Liver (tissue), 9 donors: ENCODE measurements around the gene HIPK1. TPM values are rescaled to one million over a fixed set of nuclear protein-coding genes. Genes with fewer than 3 reads are reported as not detected.

Experiments
- DNase-seq: peaks from one replicate; pipeline ENCODE4 v3.0.0-alpha.2; 2017; ENCODE audit warnings: low spot score
- H3K27ac ChIP-seq, 2 donors: one replicate each; pipeline ENCODE4 v1.7.0; 2013; ENCODE audit warnings: inconsistent platforms in 2 of 2, low read length in 2 of 2, control low read depth in 1 of 2, low read depth in 1 of 2, mild to moderate bottlenecking in 1 of 2
- H3K27me3 ChIP-seq, 4 donors: one replicate each; pipeline versions ENCODE4 v1.6.1 to v1.7.0; 2013; ENCODE audit warnings: low read length in 3 of 4, inconsistent platforms in 1 of 4, mild to moderate bottlenecking in 1 of 4, moderate library complexity in 1 of 4; ENCODE audit not compliant: control insufficient read depth in 4 of 4, insufficient read depth in 4 of 4
- H3K36me3 ChIP-seq, 4 donors: one replicate each; pipeline versions ENCODE4 v1.6.1 to v1.7.0; 2013; ENCODE audit warnings: low read length in 3 of 4, mild to moderate bottlenecking in 3 of 4, low read depth in 1 of 4, moderate library complexity in 1 of 4; ENCODE audit not compliant: control insufficient read depth in 4 of 4, insufficient read depth in 3 of 4
- H3K4me1 ChIP-seq, 4 donors: one replicate each; pipeline versions ENCODE4 v1.6.1 to v1.7.0; 2013; ENCODE audit warnings: low read length in 3 of 4, mild to moderate bottlenecking in 3 of 4, moderate library complexity in 1 of 4; ENCODE audit not compliant: control insufficient read depth in 4 of 4, insufficient read depth in 4 of 4
- H3K4me3 ChIP-seq, 3 donors: one replicate each; pipeline versions ENCODE4 v1.6.1 to v1.7.0; 2013; ENCODE audit warnings: low read length in 3 of 3, control low read depth in 1 of 3, low read depth in 1 of 3, mild to moderate bottlenecking in 1 of 3
- H3K9ac ChIP-seq, 2 donors: one replicate each; pipeline ENCODE4 v1.7.0; 2013; ENCODE audit warnings: low read length in 2 of 2, mild to moderate bottlenecking in 2 of 2, moderate library complexity in 2 of 2, control low read depth in 1 of 2, low read depth in 1 of 2
- H3K9me3 ChIP-seq, 4 donors: one replicate each; pipeline versions ENCODE4 v1.6.1 to v1.7.0; 2013; ENCODE audit warnings: low read length in 3 of 4; ENCODE audit not compliant: control insufficient read depth in 4 of 4
- CTCF ChIP-seq: fragments of 150-350 bp; IDR thresholded peaks from 2 replicates; pipeline ENCODE4 v1.5.1; 2017; ENCODE audit warnings: improper control_type of control experiment, low read depth, low read length; ENCODE audit not compliant: missing input control
- EGR1 ChIP-seq, 2 donors: IDR thresholded peaks; 2 replicates each; pipeline ENCODE4 v1.6.1; 2016 to 2018; ENCODE audit warnings: antibody characterized with exemption in 2 of 2, low read depth in 2 of 2
- FOXA1 ChIP-seq: IDR thresholded peaks from 2 replicates; pipeline ENCODE4 v1.6.1; 2016; ENCODE audit warnings: antibody characterized with exemption
- GABPA ChIP-seq, 2 donors: IDR thresholded peaks in 1 of 2; conservative IDR thresholded peaks in 1 of 2; 2 replicates each; pipeline ENCODE4 v1.6.1; 2016; ENCODE audit warnings: antibody characterized with exemption in 2 of 2, mild to moderate bottlenecking in 1 of 2, moderate library complexity in 1 of 2
- HNF4A ChIP-seq, 2 donors: conservative IDR thresholded peaks; 2 replicates each; pipeline ENCODE4 v1.6.1; 2016; ENCODE audit warnings: antibody characterized with exemption in 2 of 2, mild to moderate bottlenecking in 2 of 2
- JUND ChIP-seq, 2 donors: IDR thresholded peaks; 2 replicates each; pipeline ENCODE4 v1.6.1; 2016; ENCODE audit warnings: antibody characterized with exemption in 2 of 2
- MAX ChIP-seq: IDR thresholded peaks from 2 replicates; pipeline ENCODE4 v1.6.1; 2016; ENCODE audit warnings: antibody characterized with exemption
- NR2F2 ChIP-seq: IDR thresholded peaks from 2 replicates; pipeline ENCODE4 v1.6.1; 2016; ENCODE audit warnings: antibody characterized with exemption
- RAD21 ChIP-seq, 2 donors: IDR thresholded peaks; 2 replicates each; pipeline ENCODE4 v1.6.1; 2016; ENCODE audit warnings: antibody characterized with exemption in 2 of 2, mild to moderate bottlenecking in 2 of 2
- REST ChIP-seq: IDR thresholded peaks from 2 replicates; pipeline ENCODE4 v1.6.1; 2016; ENCODE audit warnings: antibody characterized with exemption, mild to moderate bottlenecking
- SP1 ChIP-seq: IDR thresholded peaks from 2 replicates; pipeline ENCODE4 v1.6.1; 2018; ENCODE audit warnings: antibody characterized with exemption, mild to moderate bottlenecking
- YY1 ChIP-seq: IDR thresholded peaks from 2 replicates; pipeline ENCODE4 v1.6.1; 2016; ENCODE audit warnings: antibody characterized with exemption, mild to moderate bottlenecking
- ZBTB33 ChIP-seq: IDR thresholded peaks from 2 replicates; pipeline ENCODE4 v1.6.1; 2016; ENCODE audit warnings: antibody characterized with exemption
- WGBS: extraction: QIAGEN DNeasy Blood & Tissue Kit; methylation state at CpG from one replicate; pipeline ENCODE4 v1.1.7; 2013; 5-methylcytosine and 5-hydroxymethylcytosine counted together
- polyA plus RNA-seq, 2 donors: library from polyadenylated mRNA; stranded (reverse) in 1 of 2; unstranded in 1 of 2; fragments of 200-250 nt in 1 of 2; fragments of >200 nt in 1 of 2; fragmentation: Nextera tagmentation in 1 of 2; extraction: Ambion mirVana in 1 of 2; gene quantifications; one replicate each; pipeline versions ENCODE4 v1.2.1 to v1.2.3, GENCODE V29; 2013 to 2015
- total RNA-seq, 2 donors: library from RNA; depleted of rRNA; stranded (reverse); fragments of >200 nt; gene quantifications; one replicate each; pipeline ENCODE4 v1.2.3, GENCODE V29; 2014
- donor health status: healthy.
- donor health status: healthy.
- donor health status: healthy.
- donor health status: healthy.
- donor health status: healthy.

Gene HIPK1
- total and polyA plus RNA-seq, 4 donors, result 8.7 to 50.2 (median 15.1) TPM

GRCh38 chr1:113879739-113880038, 49.4 kb upstream of the HIPK1 start:
- H3K9ac ChIP-seq, result no peak overlapping the region
- H3K4me3 ChIP-seq, result no peak overlapping the region
- no peak for TF ChIP-seq FOXA1
- no peak for TF ChIP-seq GABPA (IDR thresholded peaks at IDR 0.05 in 1 of 2, conservative IDR thresholded peaks at IDR 0.05 in 1 of 2)
- TF ChIP-seq REST, result no peak
- H3K4me1 ChIP-seq, result no peaks in the 10 kb centered on the region
- no peak overlapping the region for H3K27ac ChIP-seq
- no peak for DNase-seq
- 94% methylated on average over 4 of the region's 4 CpGs for WGBS
- no peaks in the 10 kb centered on the region for H3K9me3 ChIP-seq
- H3K36me3 ChIP-seq, result no peaks in the 10 kb centered on the region
- H3K27me3 ChIP-seq, result no peaks in the 10 kb centered on the region

GRCh38 chr1:113881661-113882060, 47.5 kb upstream of the HIPK1 start:
- Histone ChIP-seq H3K9me3 (no peaks in the 10 kb centered on the region), H3K27ac (no peak overlapping the region), H3K9ac (no peak overlapping the region), H3K36me3 (no peaks in the 10 kb centered on the region), H3K4me3 (no peak overlapping the region), H3K27me3 (no peaks in the 10 kb centered on the region), H3K4me1 (no peaks in the 10 kb centered on the region)
- 89% methylated on average over 2 of the region's 2 CpGs for WGBS
- TF ChIP-seq GABPA (IDR thresholded peaks at IDR 0.05 in 1 of 2, conservative IDR thresholded peaks at IDR 0.05 in 1 of 2) (no peak), JUND (IDR thresholded peaks at IDR 0.05) (no peak), ZBTB33 (no peak), YY1 (no peak), MAX (no peak), NR2F2 (no peak), SP1 (no peak), HNF4A (conservative IDR thresholded peaks at IDR 0.05) (no peak), RAD21 (IDR thresholded peaks at IDR 0.05) (no peak), FOXA1 (no peak), EGR1 (IDR thresholded peaks at IDR 0.05; ENCODE audit: low read depth in 2 of 2) (no peak), CTCF (no peak)
- DNase-seq, result no peak
